GM12878 (cell line): ENCODE results near the gene STXBP1. TPM values are rescaled to one million over a fixed set of nuclear protein-coding genes. Genes with fewer than 3 reads are reported as not detected.

Source experiments
- ATAC-seq: fragments of 200-7000 bp; cut with Tn5 transposase; 3 replicates; pipeline ENCODE4 v1.9.1; 2020; ENCODE audit warnings: mild to moderate bottlenecking, moderate library complexity
- BruUV-seq: library from RNA; stranded (reverse); fragments of 400-500 nt; replicated peaks from 2 replicates; lab custom pipeline; 2021; lab: Mats Ljungman, UMichigan
- CTCF ChIA-PET: fragments of 300-600 bp; sonication (Branson Sonifier 250); formaldehyde crosslinking; extraction: SDS; loops from one replicate; lab custom pipeline; 2021; ENCODE audit warnings: inconsistent platforms; lab: Yijun Ruan, JAX
- POLR2A ChIA-PET: fragments of 350-600 bp; formaldehyde crosslinking; extraction: SDS; loops from one replicate; lab custom pipeline; 2021; ENCODE audit warnings: inconsistent platforms; lab: Charles Lee
- RAD21 ChIA-PET: fragments of 300-600 bp; sonication (Branson Sonifier 250); formaldehyde crosslinking; loops from one replicate; lab custom pipeline; 2023; ENCODE audit warnings: antibody characterized with exemption; ENCODE audit not compliant: unreplicated experiment; lab: Charles Lee
- SMC1A ChIA-PET: fragments of 300-600 bp; sonication (Branson Sonifier 250); formaldehyde crosslinking; loops from one replicate; lab custom pipeline; 2023; ENCODE audit not compliant: unreplicated experiment, uncharacterized antibody; lab: Charles Lee
- DNase-seq: peaks from one replicate; pipeline ENCODE4 v3.0.0-alpha.2; 2011; ENCODE audit warnings: low read depth, low spot score
- FAIRE-seq: peaks from 3 replicates; lab custom pipeline; 2011; peaks lifted over from hg19 to GRCh38; lab: Jason Lieb, UNC
- H2AFZ ChIP-seq: 2 replicates; pipeline ENCODE4 v1.6.0; 2011; ENCODE audit warnings: low read depth, low read length, control low read depth; ENCODE audit not compliant: control insufficient read depth
- H3K27ac ChIP-seq: 2 replicates; pipeline ENCODE4 v1.5.1; 2011; ENCODE audit warnings: control low read depth; ENCODE audit not compliant: control insufficient read depth, insufficient read depth
- H3K27me3 ChIP-seq, 2 experiments: replicated peaks in 1 of 2; 2 replicates each; pipeline versions ENCODE4 v1.6.0 to v1.6.1; 2011; ENCODE audit warnings: low read length in 1 of 2; ENCODE audit not compliant: control insufficient read depth in 2 of 2, insufficient read depth in 2 of 2
- H3K36me3 ChIP-seq, 2 experiments: 2 replicates each; pipeline ENCODE4 v1.5.1; 2011; ENCODE audit warnings: low read length in 1 of 2; ENCODE audit not compliant: control insufficient read depth in 2 of 2, insufficient read depth in 2 of 2
- H3K4me1 ChIP-seq: 2 replicates; pipeline ENCODE4 v1.6.1; 2011; ENCODE audit warnings: mild to moderate bottlenecking, low read length, moderate library complexity, mixed read lengths; ENCODE audit not compliant: control insufficient read depth, insufficient read depth
- H3K4me2 ChIP-seq: 2 replicates; pipeline ENCODE4 v1.6.0; 2011; ENCODE audit warnings: control low read depth; ENCODE audit not compliant: control insufficient read depth, insufficient read depth
- H3K4me3 ChIP-seq: fragments of 200-600 bp; sonication (generic); 2 replicates; pipeline ENCODE4 v1.5.1; 2016
- H3K79me2 ChIP-seq: 2 replicates; pipeline ENCODE4 v1.6.0; 2011; ENCODE audit warnings: low read length; ENCODE audit not compliant: control insufficient read depth, insufficient read depth
- H3K9ac ChIP-seq: 2 replicates; pipeline ENCODE4 v1.8.0; 2011; ENCODE audit warnings: low read length, control low read depth, mixed read lengths; ENCODE audit not compliant: control insufficient read depth, insufficient read depth
- H3K9me3 ChIP-seq: replicated peaks from 3 replicates; pipeline ENCODE4 v1.5.1; 2011; ENCODE audit warnings: mild to moderate bottlenecking, low read length; ENCODE audit not compliant: control insufficient read depth, insufficient read depth
- H4K20me1 ChIP-seq: 2 replicates; pipeline ENCODE4 v1.6.0; 2011; ENCODE audit not compliant: control insufficient read depth, insufficient read depth
- ATF3 ChIP-seq: IDR thresholded peaks from 2 replicates; pipeline ENCODE4 v1.6.1; 2011; ENCODE audit warnings: low read depth, mild to moderate bottlenecking, low read length, moderate library complexity, borderline replicate concordance; ENCODE audit errors: extremely low read depth
- BCL11A ChIP-seq: IDR thresholded peaks from 2 replicates; pipeline ENCODE4 v1.6.1; 2011; ENCODE audit warnings: low read depth, low read length
- BCLAF1 ChIP-seq: fragments of 450-650 bp; IDR thresholded peaks from 2 replicates; pipeline ENCODE4 v1.6.1; 2017; ENCODE audit warnings: antibody characterized with exemption, mild to moderate bottlenecking, moderate library complexity
- CHD1 ChIP-seq: IDR thresholded peaks from 2 replicates; pipeline ENCODE4 v1.6.1; 2012; ENCODE audit warnings: low read depth, low read length, improper control_type of control experiment
- CHD2 ChIP-seq: IDR thresholded peaks from 2 replicates; pipeline ENCODE4 v1.6.1; 2011; ENCODE audit warnings: low read depth, low read length, improper control_type of control experiment, borderline replicate concordance
- E2F4 ChIP-seq: IDR thresholded peaks from 2 replicates; pipeline ENCODE4 v1.6.1; 2012; ENCODE audit warnings: low read depth, low read length, improper control_type of control experiment
- EED ChIP-seq: sonication (generic); IDR thresholded peaks from 2 replicates; pipeline ENCODE4 v1.6.1; 2016; ENCODE audit warnings: antibody characterized with exemption, low read depth
- HDAC6 ChIP-seq: fragments of 200-600 bp; sonication (generic); IDR thresholded peaks from one replicate; pipeline ENCODE4 v1.8.0; 2017; ENCODE audit warnings: antibody characterized with exemption; ENCODE audit not compliant: unreplicated experiment
- IRF5 ChIP-seq: fragments of 450-650 bp; IDR thresholded peaks from 2 replicates; pipeline ENCODE4 v1.6.1; 2017; ENCODE audit warnings: borderline replicate concordance
- NBN ChIP-seq: fragments of 450-650 bp; IDR thresholded peaks from 2 replicates; pipeline ENCODE4 v1.6.1; 2016
- PAX8 ChIP-seq: fragments of 450-650 bp; IDR thresholded peaks from 2 replicates; pipeline ENCODE4 v1.6.1; 2017; ENCODE audit warnings: mild to moderate bottlenecking, moderate library complexity
- RELA ChIP-seq: fragments of 450-650 bp; IDR thresholded peaks from 2 replicates; pipeline ENCODE4 v1.8.0; 2014; ENCODE audit warnings: borderline replicate concordance; ENCODE audit not compliant: partially characterized antibody
- SIX5 ChIP-seq: IDR thresholded peaks from 2 replicates; pipeline ENCODE4 v1.6.1; 2011; ENCODE audit warnings: mild to moderate bottlenecking, low read depth, low read length, moderate library complexity; ENCODE audit not compliant: severe bottlenecking
- STAT1 ChIP-seq: fragments of 450-650 bp; conservative IDR thresholded peaks from 2 replicates; pipeline ENCODE4 v1.6.1; 2014; ENCODE audit warnings: antibody characterized with exemption, mild to moderate bottlenecking
- ZSCAN29 ChIP-seq: fragments of 450-650 bp; IDR thresholded peaks from 2 replicates; pipeline ENCODE4 v1.6.1; 2017; ENCODE audit warnings: mild to moderate bottlenecking, moderate library complexity
- WGBS: methylation state at CpG from one replicate; pipeline ENCODE4 v1.1.6; 2016; ENCODE audit warnings: low lambda C conversion rate; ENCODE audit not compliant: insufficient replicate concordance, insufficient coverage; ENCODE audit errors: missing lambda C conversion rate; 5-methylcytosine and 5-hydroxymethylcytosine counted together
- in situ Hi-C: fragments of 300-500 bp; cut with MboI; formaldehyde crosslinking; loops from 9 replicates; pipeline ENCODE4 v1.14.3; 2018; ENCODE audit warnings: mixed read lengths
- intact Hi-C: fragments of 100-400 bp; cut with micrococcal nuclease; formaldehyde crosslinking; loops from one replicate; pipeline ENCODE4 v1.14.2; 2022; ENCODE audit not compliant: unreplicated experiment
- polyA plus RNA-seq, 11 experiments: library from polyadenylated mRNA; depleted of rRNA in 4 of 11; unstranded in 6 of 11; stranded (reverse) in 5 of 11; fragments of >200 nt; fragmentation: Nextera tagmentation in 4 of 11; fragmentation: Illumina TruSeq in 1 of 11; extraction: Ambion mirVana in 4 of 11; extraction: Trizol in 1 of 11; gene quantifications; 1 replicate in 1 of 11; 2 replicates in 10 of 11; pipeline versions ENCODE4 v1.2.1 to v1.2.3, GENCODE V29; 2011 to 2016; ENCODE audit warnings: inconsistent platforms in 2 of 11, missing spikeins in 2 of 11, low read depth in 1 of 11
- total RNA-seq, 4 experiments: library from RNA; depleted of rRNA in 3 of 4; stranded (reverse); fragments of >200 nt in 3 of 4; fragmentation: Illumina TruSeq in 1 of 4; extraction: Trizol in 1 of 4; gene quantifications; 2 replicates each; pipeline versions ENCODE4 v1.2.1 to v1.2.3, GENCODE V29; 2013 to 2021

STXBP1 gene
- total and polyA plus RNA-seq, 10 of the 15 experiments (the other 5 are each of a cell fraction or from before 2014, with no cell fraction given): 0.08 to 0.85 (median 0.31) TPM; not detected in 3

GRCh38 chr9:127705577-127706379 lies 93.7 kb downstream of the STXBP1 start:
- ChIA-PET CTCF (interaction anchor here (0.5 to 2.6 kb wide), 2 partner anchors 10 to 30 kb away, joined by 3 to 6 read pairs; partner anchors contain the start of genes PTRH1 and TTC16), SMC1A (interaction anchor here (1.4 kb wide), 1 partner anchor 9 kb away, joined by 3 read pairs; no protein-coding TSS in a partner anchor), POLR2A (interaction anchor here (1.3 kb wide), 1 partner anchor 82 kb away, joined by 3 read pairs; no protein-coding TSS in a partner anchor), RAD21 (no interaction called here)
- H3K36me3 ChIP-seq: no peaks in the 10 kb centered on the region
- no peaks in the 10 kb centered on the region for H3K4me1 ChIP-seq
- in situ Hi-C loops: no loop called here
- H4K20me1 ChIP-seq: no peaks in the 10 kb centered on the region
- H3K4me3 ChIP-seq: no peak overlapping the region
- no peak for DNase-seq
- no peaks in the 10 kb centered on the region; the same call in 2 of the 3 replicates for H3K9me3 ChIP-seq
- no TSS peak for BruUV-seq
- no peak for ATAC-seq
- peaks cover 0 to 2% of the 10 kb centered on the region in 2 experiments; a peak in 2 of 4 replicates for H3K27me3 ChIP-seq
- no peak overlapping the region for H3K27ac ChIP-seq
- no peak overlapping the region for H3K9ac ChIP-seq
- TF ChIP-seq SIX5 (no peak), RELA (no peak), IRF5 (no peak), CHD2 (no peak), STAT1 (no peak), ATF3 (no peak), PAX8 (no peak), BCLAF1 (no peak), BCL11A (no peak), NBN (no peak), E2F4 (no peak), HDAC6 (no peak), EED (no peak), ZSCAN29 (no peak), CHD1 (no peak)
- H3K4me2 ChIP-seq: no peak overlapping the region
- WGBS: 41% methylated on average over 12 of the region's 12 CpGs
- FAIRE-seq: no peak
- no peaks in the 10 kb centered on the region for H3K79me2 ChIP-seq
- no peak overlapping the region for H2AFZ ChIP-seq
- intact Hi-C loops: no loop called here
